Bronchial epithelial cell (primary cell): ENCODE measurements around the gene CDH22. TPM values are rescaled to one million over a fixed set of nuclear protein-coding genes. Genes with fewer than 3 reads are reported as not detected.

Experiments used
- DNase-seq: peaks from one replicate; pipeline ENCODE4 v3.0.0-alpha.2; 2010; ENCODE audit warnings: low read depth
- FAIRE-seq: peaks from 2 replicates; lab custom pipeline; 2011; peaks lifted over from hg19 to GRCh38; lab: Jason Lieb, UNC
- H3K27me3 ChIP-seq: 2 replicates; pipeline ENCODE4 v1.5.1; 2011; ENCODE audit warnings: low read length; ENCODE audit not compliant: control insufficient read depth, insufficient read depth
- H3K36me3 ChIP-seq: 2 replicates; pipeline ENCODE4 v1.5.1; 2011; ENCODE audit warnings: low read length; ENCODE audit not compliant: control insufficient read depth, insufficient read depth
- H3K4me3 ChIP-seq: 2 replicates; pipeline ENCODE4 v1.5.1; 2011; ENCODE audit warnings: mild to moderate bottlenecking, low read depth, low read length, control low read depth
- total RNA-seq: library from RNA; depleted of rRNA; stranded (reverse); fragments of >200 nt; gene quantifications from 2 replicates; pipeline ENCODE4 v1.2.1, GENCODE V29; 2014
- TF ChIP-seq, protein P1 (sequence below): IDR thresholded peaks from 2 replicates; pipeline ENCODE4 v1.5.1; 2011; ENCODE audit warnings: mild to moderate bottlenecking, moderate library complexity, low read length, control low read depth, inconsistent platforms; ENCODE audit not compliant: insufficient read depth, severe bottlenecking

Gene CDH22
- total RNA-seq, 1 donor from 2014 or later = not detected

DNA sequence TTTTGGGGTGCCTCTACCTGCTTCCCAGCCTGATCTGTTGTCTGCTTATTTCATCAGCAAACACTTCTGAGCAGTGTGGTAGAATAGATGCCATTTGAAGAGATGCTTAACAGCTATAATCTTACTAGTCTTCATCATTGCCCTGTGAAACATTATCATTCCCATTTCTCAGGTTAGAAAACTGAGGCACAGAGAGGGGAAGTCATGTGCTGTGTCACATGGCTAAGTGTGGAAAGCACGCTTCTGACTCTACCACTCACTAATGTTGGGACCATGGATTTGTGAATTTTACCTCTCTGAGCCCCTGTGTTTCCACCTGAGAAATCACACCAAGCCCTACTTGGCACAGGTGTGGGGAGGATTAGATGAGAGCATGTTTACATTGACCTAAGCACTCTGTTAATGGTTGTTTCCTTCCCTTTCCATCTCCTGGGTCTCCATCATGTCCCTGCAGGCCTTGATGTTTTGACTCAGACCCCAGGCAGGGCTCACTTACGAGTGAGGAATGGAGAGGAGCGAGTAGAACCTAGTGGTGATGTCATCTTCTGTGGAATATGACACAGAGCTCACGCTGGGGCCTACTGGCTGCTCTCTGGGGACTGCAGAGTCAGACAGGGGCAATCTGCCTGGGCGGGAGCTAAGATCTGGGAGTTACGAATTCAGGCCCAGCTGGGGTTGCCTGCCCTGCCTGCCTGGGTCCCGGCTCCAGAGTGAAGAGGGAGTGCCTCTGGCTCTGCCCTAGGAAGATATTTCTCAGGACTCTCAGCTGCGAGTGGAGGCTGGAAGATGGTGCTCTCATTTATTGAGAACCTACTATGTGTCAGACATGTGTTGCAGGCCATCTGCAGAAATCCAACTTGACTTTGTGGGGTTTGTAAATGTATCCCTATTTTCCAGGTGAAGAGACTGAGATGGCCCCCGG, 64.3 kb downstream of the CDH22 start:
- Histone ChIP-seq H3K4me3 (no peak overlapping the region), H3K27me3 (peaks cover 10% of the 10 kb centered on the region), H3K36me3 (no peaks in the 10 kb centered on the region)
- TF ChIP-seq, protein P1, sequence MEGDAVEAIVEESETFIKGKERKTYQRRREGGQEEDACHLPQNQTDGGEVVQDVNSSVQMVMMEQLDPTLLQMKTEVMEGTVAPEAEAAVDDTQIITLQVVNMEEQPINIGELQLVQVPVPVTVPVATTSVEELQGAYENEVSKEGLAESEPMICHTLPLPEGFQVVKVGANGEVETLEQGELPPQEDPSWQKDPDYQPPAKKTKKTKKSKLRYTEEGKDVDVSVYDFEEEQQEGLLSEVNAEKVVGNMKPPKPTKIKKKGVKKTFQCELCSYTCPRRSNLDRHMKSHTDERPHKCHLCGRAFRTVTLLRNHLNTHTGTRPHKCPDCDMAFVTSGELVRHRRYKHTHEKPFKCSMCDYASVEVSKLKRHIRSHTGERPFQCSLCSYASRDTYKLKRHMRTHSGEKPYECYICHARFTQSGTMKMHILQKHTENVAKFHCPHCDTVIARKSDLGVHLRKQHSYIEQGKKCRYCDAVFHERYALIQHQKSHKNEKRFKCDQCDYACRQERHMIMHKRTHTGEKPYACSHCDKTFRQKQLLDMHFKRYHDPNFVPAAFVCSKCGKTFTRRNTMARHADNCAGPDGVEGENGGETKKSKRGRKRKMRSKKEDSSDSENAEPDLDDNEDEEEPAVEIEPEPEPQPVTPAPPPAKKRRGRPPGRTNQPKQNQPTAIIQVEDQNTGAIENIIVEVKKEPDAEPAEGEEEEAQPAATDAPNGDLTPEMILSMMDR = no peak
- FAIRE-seq (no peak), DNase-seq (peak; percentile 97)

DNA sequence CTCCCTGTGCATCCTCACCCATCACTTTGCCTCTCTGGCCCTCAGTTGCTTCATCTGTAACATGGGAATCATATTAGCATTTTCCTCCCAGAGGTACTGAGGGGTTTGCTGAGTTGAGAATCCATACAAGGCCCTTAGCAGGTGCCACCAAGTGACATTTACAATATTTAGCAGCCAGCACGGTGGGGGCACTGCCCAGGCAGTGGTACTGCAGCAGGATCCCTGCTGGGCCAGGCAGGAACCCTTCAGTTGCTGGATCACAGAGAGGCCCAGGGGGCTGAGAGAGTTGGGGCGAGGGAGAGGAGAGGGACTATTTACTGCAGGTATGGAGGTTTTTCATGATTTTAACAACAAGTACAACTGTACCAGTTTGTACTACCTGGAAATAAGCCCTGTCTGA, 65.9 kb downstream of the CDH22 start:
- Histone ChIP-seq H3K27me3 (peaks cover 8% of the 10 kb centered on the region), H3K4me3 (no peak overlapping the region), H3K36me3 (no peaks in the 10 kb centered on the region)
- DNase-seq = no peak
- TF ChIP-seq, protein P1 = no peak
- FAIRE-seq = no peak

DNA sequence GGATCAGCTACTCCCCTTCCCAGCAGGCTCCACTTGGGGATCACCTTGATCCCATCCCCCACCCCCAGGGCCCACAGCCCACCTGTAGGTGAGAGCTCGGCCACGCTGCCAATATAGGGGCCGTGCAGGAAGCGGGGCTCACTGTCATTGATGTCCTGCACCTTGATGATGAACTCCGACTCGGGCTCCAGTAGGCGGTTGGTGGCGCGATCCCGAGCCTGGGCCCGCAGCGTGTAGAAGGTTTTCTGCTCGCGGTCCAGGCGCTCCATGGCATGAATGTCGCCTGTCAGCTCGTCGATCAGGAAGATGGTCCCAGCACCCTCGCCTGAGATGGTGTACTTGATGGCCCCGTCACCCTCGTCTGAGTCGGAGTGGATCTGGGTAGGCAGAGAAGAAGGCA, 67.4 kb downstream of the CDH22 start:
- no peak overlapping the region for H3K4me3 ChIP-seq
- H3K36me3 ChIP-seq = no peaks in the 10 kb centered on the region
- H3K27me3 ChIP-seq = peaks cover 8% of the 10 kb centered on the region
- TF ChIP-seq, protein P1 = no peak
- FAIRE-seq (no peak), DNase-seq (no peak)

DNA sequence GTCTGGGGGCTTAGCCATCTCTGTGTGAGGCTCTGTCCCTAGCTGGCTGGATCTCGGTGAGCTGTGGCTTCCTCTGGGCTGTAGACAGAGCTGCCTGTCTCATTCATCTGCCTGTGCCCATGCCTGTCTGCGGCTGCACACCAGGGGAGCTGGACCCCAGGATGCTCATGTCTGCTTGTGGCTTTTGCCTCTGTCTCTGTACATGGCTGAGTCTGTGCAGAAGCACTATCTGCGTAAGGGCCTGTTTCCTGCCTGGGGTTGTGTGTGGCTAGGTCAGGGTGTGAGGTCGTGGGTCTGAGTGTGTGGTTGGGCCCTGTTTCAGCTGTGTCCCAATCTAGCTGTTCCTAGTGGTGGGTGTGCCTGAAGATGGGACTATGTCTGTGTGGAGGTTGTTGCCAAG, 68.2 kb downstream of the CDH22 start:
- TF ChIP-seq, protein P1 = no peak
- FAIRE-seq (no peak), DNase-seq (no peak)
- Histone ChIP-seq H3K36me3 (no peaks in the 10 kb centered on the region), H3K4me3 (no peak overlapping the region), H3K27me3 (peaks cover 8% of the 10 kb centered on the region)

DNA sequence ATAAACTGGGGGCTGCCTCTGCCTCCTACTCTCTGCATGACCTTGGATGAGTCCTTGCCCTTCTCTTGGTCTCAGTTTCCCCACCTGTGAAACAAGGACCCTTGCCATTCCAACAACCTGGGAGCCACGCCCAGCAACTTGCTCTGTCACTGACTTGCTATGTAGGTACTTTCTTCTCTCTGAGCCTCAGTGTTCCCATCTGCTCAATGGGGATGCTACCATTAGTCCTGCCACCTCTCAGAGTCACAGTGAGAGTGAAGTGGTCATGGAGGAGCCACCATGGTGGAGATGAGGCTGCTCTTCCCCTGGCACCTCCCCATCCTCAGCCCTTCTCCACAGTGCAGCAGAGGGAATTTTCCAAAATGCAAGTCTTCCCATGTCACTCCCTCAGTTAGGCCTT, 70.6 kb downstream of the CDH22 start:
- no peaks in the 10 kb centered on the region for H3K36me3 ChIP-seq
- H3K4me3 ChIP-seq = no peak overlapping the region
- peaks cover 8% of the 10 kb centered on the region for H3K27me3 ChIP-seq
- FAIRE-seq (no peak), DNase-seq (no peak)
- TF ChIP-seq, protein P1 = no peak
